Peyer's patch (tissue), 4 donors: ENCODE results near the gene RAE1.

Experiments
- CTCF ChIP-seq, 6 experiments: fragments of 450-650 bp in 4 of 6; fragments of 200-600 bp in 2 of 6; sonication (generic) in 1 of 6; IDR thresholded peaks; one replicate each; pipeline ENCODE4 v1.5.1; 2017 to 2019; ENCODE audit warnings: antibody characterized with exemption in 6 of 6, mild to moderate bottlenecking in 3 of 6, moderate library complexity in 1 of 6
- POLR2A ChIP-seq, 2 donors: fragments of 450-650 bp; IDR thresholded peaks; one replicate each; pipeline ENCODE4 v1.5.1; 2017; ENCODE audit warnings: antibody characterized with exemption in 2 of 2, mild to moderate bottlenecking in 2 of 2, moderate library complexity in 2 of 2

GRCh38 chr20:57400821-57401564, 49.9 kb downstream of the RAE1 start:
- TF ChIP-seq CTCF (IDR thresholded peaks at IDR 0.05) (no peak), POLR2A (IDR thresholded peaks at IDR 0.05) (no peak)
